GM12874 (cell line): ENCODE measurements around the gene ACSF3.

Experiments used
- TF ChIP-seq, protein P1 (sequence below): IDR thresholded peaks from 2 replicates; pipeline ENCODE4 v1.5.1; 2011; ENCODE audit warnings: low read depth, mild to moderate bottlenecking, control low read depth, low read length, moderate library complexity; ENCODE audit not compliant: insufficient read depth

ACSF3 gene

DNA sequence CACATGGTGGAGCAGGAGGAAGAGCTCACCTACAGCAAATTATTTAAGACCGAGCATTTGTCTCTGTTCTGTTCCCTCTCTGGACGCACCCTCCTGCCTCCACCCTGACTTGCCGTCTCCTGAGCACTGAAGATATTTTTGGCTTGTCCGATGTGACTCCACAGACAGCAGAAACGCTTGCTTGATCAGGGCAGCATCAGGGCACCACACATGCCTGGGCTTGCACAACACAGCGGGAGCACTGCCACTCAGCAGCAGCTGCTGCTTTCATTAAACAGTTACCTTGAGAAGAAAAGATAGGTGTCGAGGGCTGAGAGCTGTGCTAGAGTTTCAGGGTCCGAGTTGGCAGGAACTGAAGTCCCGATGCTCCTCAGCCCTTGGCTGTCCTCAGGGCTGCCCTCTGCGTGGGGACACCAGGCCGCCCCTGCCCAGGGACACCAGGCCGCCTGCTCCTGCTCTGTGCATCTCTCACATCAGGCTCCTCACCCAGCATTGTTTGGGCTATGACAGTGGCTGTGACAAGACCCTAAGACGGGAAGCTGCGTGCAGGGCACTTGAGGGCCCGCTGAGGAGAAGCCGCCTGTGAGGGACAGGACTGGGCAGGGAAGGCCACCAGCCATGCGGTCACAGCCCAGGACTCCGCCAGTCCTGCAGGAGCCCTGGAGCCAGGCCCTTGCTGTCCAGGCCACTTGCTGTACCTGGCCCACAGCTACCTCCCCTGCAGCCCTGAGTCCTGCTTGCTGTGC lies 56.6 kb downstream of the ACSF3 start:
- TF ChIP-seq, protein P1, sequence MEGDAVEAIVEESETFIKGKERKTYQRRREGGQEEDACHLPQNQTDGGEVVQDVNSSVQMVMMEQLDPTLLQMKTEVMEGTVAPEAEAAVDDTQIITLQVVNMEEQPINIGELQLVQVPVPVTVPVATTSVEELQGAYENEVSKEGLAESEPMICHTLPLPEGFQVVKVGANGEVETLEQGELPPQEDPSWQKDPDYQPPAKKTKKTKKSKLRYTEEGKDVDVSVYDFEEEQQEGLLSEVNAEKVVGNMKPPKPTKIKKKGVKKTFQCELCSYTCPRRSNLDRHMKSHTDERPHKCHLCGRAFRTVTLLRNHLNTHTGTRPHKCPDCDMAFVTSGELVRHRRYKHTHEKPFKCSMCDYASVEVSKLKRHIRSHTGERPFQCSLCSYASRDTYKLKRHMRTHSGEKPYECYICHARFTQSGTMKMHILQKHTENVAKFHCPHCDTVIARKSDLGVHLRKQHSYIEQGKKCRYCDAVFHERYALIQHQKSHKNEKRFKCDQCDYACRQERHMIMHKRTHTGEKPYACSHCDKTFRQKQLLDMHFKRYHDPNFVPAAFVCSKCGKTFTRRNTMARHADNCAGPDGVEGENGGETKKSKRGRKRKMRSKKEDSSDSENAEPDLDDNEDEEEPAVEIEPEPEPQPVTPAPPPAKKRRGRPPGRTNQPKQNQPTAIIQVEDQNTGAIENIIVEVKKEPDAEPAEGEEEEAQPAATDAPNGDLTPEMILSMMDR: no peak

DNA sequence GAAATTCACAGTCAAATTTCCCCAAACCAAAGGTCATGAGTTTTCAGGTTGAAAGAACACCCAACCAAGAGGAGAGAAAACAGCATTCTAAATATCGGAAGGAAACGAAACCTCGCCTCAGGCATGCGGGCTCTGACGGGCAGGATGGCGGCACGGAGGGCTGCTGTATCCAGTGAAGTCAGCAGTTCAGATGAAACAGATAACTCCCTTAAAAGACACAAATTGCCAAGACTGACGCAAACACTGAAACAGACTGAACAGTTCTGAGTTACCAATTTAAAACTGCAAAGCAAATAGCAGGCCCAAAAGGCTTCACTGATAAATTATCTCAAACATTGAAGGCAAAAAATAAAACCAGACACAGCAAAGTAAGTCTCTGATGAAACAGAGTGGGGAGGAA lies 57.3 kb downstream of the ACSF3 start:
- TF ChIP-seq, protein P1: no peak

DNA sequence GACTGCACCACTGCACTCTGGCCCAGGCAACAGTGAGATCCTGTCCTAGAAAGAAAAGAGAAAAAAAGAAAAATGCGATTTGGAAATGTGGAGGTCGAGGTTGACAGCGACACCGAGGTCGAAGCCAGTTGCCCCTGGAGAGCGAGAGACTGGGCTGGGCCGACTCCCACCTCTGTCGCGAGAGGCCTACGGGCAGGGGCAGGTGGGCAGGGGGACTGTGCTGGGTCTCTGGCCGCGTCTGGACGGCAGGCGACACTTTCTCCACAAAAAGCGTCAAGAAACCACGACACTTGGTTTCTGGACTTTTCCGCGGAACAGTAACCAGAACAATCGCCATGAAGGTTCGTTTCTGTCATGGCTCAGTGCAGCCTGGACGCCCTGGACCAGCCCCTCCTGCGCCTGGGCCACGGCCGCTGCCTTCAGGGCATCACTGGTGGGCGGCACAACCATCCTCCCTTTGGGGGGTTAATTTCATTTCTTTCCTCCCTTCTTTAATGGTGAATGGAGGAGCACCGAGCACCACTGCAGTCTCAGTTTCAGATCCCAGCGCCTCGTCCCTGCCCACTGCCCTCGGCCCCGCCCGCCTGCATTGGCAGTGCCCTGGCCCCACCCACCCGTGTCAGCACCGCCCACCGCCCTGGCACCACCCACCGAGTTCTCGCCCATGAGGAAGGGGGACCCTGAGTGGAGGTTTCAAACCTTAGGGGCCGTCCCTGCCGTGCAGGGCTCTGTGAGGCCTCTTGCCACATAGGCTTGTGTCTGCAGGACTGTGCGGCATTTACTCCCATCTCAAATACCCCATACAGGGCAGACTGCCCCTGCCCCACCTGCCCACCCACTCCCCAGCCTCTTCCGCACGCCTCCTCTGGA lies 59.4 kb downstream of the ACSF3 start:
- TF ChIP-seq, protein P1: no peak

DNA sequence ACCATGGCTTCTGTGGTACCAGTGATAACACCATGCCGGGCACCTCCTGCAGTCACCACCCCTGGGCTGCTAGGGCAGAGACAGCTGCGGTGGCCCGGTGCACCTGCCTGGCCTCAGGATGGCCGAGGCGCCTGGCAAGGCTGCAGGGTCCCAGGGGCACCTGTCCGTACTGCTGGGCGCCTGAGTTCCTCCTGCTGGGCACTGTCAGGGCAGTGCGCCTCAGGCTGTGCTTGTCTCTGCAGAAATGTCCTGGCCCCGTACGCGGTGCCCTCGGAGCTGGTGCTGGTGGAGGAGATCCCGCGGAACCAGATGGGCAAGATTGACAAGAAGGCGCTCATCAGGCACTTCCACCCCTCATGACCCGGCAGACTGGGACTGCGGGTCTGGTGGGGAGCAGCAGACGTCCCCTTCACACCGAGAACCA lies 60.2 kb downstream of the ACSF3 start:
- TF ChIP-seq, protein P1: no peak

DNA sequence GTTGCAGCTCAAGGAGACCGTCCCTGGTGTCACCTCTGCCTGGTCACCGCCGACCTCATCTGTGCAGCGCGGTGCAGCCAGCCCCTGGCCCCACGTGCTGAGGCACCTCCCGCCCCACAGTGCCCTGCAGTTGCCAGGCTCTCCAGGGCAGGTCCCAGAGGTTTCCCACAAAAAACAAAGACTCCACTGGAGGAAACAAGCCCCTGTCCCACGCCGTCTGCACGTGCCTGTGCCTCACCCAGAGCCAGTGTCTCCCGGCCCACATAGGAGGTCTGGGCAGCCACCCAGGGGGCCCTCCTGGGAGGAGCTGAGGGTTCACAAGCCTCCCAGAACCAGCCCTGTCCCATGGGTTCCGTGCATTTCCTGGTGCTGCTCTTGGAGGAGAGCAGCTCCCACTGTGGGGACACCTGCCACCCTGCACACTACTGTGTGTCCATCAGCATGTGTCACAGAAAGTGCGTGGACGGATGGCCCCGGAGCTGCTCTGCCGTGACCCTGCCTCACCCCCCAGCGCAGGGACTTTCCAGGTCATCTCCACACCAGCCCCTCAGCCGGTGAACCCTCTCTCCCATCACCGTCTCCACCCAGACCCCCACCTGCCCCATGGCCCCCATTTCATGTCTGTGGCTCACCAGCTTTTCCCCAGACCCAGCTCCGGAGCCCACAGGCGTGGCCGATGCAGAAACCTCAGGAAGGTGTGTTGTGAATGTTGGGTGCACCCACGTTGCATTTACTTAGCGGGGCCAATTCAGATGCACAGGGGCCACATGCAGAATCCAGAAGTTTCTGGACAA lies 60.9 kb downstream of the ACSF3 start:
- TF ChIP-seq, protein P1: no peak

DNA sequence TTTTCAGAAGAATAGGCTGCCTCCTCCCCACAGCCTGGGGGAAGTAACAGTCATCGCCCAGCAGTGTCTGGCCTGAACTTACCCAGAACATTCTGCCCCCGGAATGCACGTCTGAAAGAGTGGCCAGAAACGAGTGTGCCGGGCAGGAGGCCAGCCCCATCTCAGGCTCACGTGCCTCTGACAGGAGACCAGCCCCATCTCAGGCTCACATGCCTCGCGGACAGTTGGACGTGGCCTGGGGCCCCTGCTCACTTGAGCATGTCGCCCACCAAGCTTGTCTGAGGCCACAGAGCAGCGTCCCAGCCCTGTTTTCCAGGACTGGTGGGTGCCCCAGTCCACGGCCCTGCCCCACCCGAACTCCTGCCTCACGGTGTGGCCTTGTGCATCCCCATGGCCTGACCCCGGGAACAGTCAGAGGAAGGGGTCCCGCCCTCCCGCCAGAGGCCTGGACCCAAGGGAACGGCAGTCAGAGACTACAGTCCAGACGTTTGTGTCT lies 61.6 kb downstream of the ACSF3 start:
- TF ChIP-seq, protein P1: no peak
